Measurements from ENCODE around the gene DNMT3A.

- no peak for TF ChIP-seq CTCF (IDR thresholded peaks at IDR 0.05)
- no peak for TF ChIP-seq POLR2A (IDR thresholded peaks at IDR 0.05)
These were observed 49.3 kb downstream of the DNMT3A start for GRCh38 chr2:25292408-25292807.
